Nephron progenitor cell (in vitro differentiated cells): ENCODE results near the gene FAM151A.

ENCODE experiments used
- DNase-seq: peaks from one replicate; pipeline ENCODE4 v3.0.0; 2021
- H3K27ac Mint-ChIP-seq: 2 replicates; pipeline ENCODE4 v1.8.0; 2021; ENCODE audit warnings: mild to moderate bottlenecking, moderate library complexity, mixed read lengths
- H3K27me3 Mint-ChIP-seq: 2 replicates; pipeline ENCODE4 v1.8.0; 2021; ENCODE audit warnings: mild to moderate bottlenecking, low read depth, mixed read lengths; ENCODE audit not compliant: poor library complexity
- H3K36me3 Mint-ChIP-seq: 2 replicates; pipeline ENCODE4 v1.8.0; 2021; ENCODE audit warnings: low read depth, mixed read lengths
- H3K4me1 Mint-ChIP-seq: 2 replicates; pipeline ENCODE4 v1.8.0; 2021; ENCODE audit warnings: mixed read lengths
- H3K4me3 Mint-ChIP-seq: 2 replicates; pipeline ENCODE4 v1.8.0; 2021; ENCODE audit warnings: mild to moderate bottlenecking, moderate library complexity, mixed read lengths
- H3K9me3 Mint-ChIP-seq: 2 replicates; pipeline ENCODE4 v1.8.0; 2021; ENCODE audit warnings: mild to moderate bottlenecking, moderate library complexity, mixed read lengths
- CTCF ChIP-seq: fragments of 200-600 bp; sonication (generic); IDR thresholded peaks from 2 replicates; pipeline ENCODE4 v1.5.0; 2021; ENCODE audit warnings: antibody characterized with exemption

Gene FAM151A

GRCh38 chr1:54665852-54666251, 42.5 kb upstream of the FAM151A start:
- H3K36me3 Mint-ChIP-seq, result no peaks in the 10 kb centered on the region
- H3K27ac Mint-ChIP-seq, result no peak overlapping the region
- peaks cover 3% of the 10 kb centered on the region for H3K27me3 Mint-ChIP-seq
- no peak for TF ChIP-seq CTCF
- DNase-seq, result no peak
- H3K9me3 Mint-ChIP-seq, result no peaks in the 10 kb centered on the region
- peaks cover 3% of the 10 kb centered on the region for H3K4me1 Mint-ChIP-seq
- H3K4me3 Mint-ChIP-seq, result no peak overlapping the region

- no peak for DNase-seq
- peaks cover 5% of the 10 kb centered on the region for H3K27me3 Mint-ChIP-seq
- no peak for TF ChIP-seq CTCF
- H3K4me1 Mint-ChIP-seq, result no peaks in the 10 kb centered on the region
- no peak overlapping the region for H3K4me3 Mint-ChIP-seq
- peaks cover 7% of the 10 kb centered on the region for H3K9me3 Mint-ChIP-seq
- peaks cover 4% of the 10 kb centered on the region for H3K36me3 Mint-ChIP-seq
- H3K27ac Mint-ChIP-seq, result no peak overlapping the region
Measured at GRCh38 chr1:54664364-54664763, 41.0 kb upstream of the FAM151A start.

DNA sequence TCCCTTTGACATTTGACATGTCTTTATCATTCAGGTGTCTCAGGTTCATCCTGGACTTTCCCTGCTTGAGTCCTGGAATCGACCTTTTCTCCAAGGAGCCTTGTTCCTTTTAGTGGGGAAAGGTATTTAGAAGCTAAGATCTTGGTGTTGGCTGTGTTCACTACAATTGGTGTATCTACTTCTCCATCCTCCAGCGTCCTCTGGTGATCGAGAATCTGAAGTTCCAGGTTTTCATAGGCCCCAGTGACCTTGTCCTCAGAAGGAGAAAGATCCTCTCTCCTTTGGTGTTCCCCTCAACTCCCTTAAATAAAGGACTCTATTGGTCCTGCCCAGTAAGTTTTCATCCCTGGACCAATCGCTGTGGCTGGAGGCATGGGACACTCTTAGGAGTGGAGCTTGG, 40.4 kb upstream of the FAM151A start:
- H3K4me1 Mint-ChIP-seq, result no peaks in the 10 kb centered on the region
- no peak for TF ChIP-seq CTCF
- H3K9me3 Mint-ChIP-seq, result peaks cover 10% of the 10 kb centered on the region
- peaks cover 5% of the 10 kb centered on the region for H3K27me3 Mint-ChIP-seq
- H3K4me3 Mint-ChIP-seq, result no peak overlapping the region
- H3K27ac Mint-ChIP-seq, result no peak overlapping the region
- H3K36me3 Mint-ChIP-seq, result peaks cover 4% of the 10 kb centered on the region
- DNase-seq, result no peak

- Mint-ChIP-seq H3K4me1 (no peaks in the 10 kb centered on the region), H3K9me3 (peaks cover 22% of the 10 kb centered on the region), H3K36me3 (peaks cover 4% of the 10 kb centered on the region), H3K27ac (no peak overlapping the region), H3K4me3 (no peak overlapping the region), H3K27me3 (peaks cover 11% of the 10 kb centered on the region)
- no peak for DNase-seq
- TF ChIP-seq CTCF, result no peak
Measured at GRCh38 chr1:54658164-54658913, 35.0 kb upstream of the FAM151A start.

- Mint-ChIP-seq H3K4me3 (no peak overlapping the region), H3K27me3 (peaks cover 29% of the 10 kb centered on the region), H3K9me3 (peaks cover 5% of the 10 kb centered on the region), H3K27ac (no peak overlapping the region), H3K4me1 (peaks cover 40% of the 10 kb centered on the region), H3K36me3 (no peaks in the 10 kb centered on the region)
- TF ChIP-seq CTCF, result no peak
- no peak for DNase-seq
Measured at GRCh38 chr1:54653036-54653435, 29.7 kb upstream of the FAM151A start.

DNA sequence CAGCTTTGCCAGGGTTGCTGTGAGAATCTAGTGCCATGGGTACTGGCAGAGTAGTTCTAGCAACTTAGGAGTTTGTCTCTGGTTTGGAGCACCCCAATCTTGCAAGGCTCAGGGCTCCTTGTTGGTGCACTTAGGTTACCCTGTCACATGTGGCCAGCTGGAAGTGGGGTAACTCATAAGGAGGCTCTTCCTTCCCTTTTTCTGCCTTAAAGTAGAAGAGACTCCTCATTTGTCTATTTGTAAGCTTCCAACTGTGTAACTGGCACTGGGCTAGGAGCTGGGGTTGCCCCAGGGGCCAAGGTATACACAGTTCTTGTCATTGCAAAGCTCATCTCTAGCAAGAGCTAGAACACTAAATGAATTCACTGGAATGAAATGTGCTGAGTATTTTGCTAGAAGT, 28.8 kb upstream of the FAM151A start:
- TF ChIP-seq CTCF, result no peak
- peaks cover 29% of the 10 kb centered on the region for H3K27me3 Mint-ChIP-seq
- DNase-seq, result no peak
- no peaks in the 10 kb centered on the region for H3K36me3 Mint-ChIP-seq
- peaks cover 40% of the 10 kb centered on the region for H3K4me1 Mint-ChIP-seq
- no peak overlapping the region for H3K4me3 Mint-ChIP-seq
- H3K9me3 Mint-ChIP-seq, result no peaks in the 10 kb centered on the region
- no peak overlapping the region for H3K27ac Mint-ChIP-seq
